H1 (cell line): Measurements from ENCODE around the gene SLC25A4. TPM values are rescaled to one million over a fixed set of nuclear protein-coding genes. Genes with fewer than 3 reads are reported as not detected.
A peak's percentile ranks its signal among the peaks of the same experiment; 100 is the strongest.

Experiments
- CTCF ChIA-PET: fragments of 300-600 bp; sonication (Branson Sonifier 250); formaldehyde crosslinking; loops from one replicate; lab custom pipeline; 2021; ENCODE audit not compliant: partially characterized antibody; lab: Charles Lee
- POLR2A ChIA-PET: fragments of 300-600 bp; sonication (Branson Sonifier 250); formaldehyde crosslinking; loops from one replicate; lab custom pipeline; 2021; ENCODE audit warnings: inconsistent platforms; ENCODE audit not compliant: partially characterized antibody; lab: Charles Lee
- DNase-seq, 2 experiments: peaks; one replicate each; pipeline versions ENCODE4 v3.0.0 to v3.0.0-alpha.2; 2010 to 2022; ENCODE audit warnings: low spot score in 2 of 2, low read depth in 1 of 2, mixed read lengths in 1 of 2
- FAIRE-seq: peaks from 2 replicates; lab custom pipeline; 2011; peaks lifted over from hg19 to GRCh38; lab: Jason Lieb, UNC
- H2AFZ ChIP-seq: 2 replicates; pipeline ENCODE4 v1.8.1; 2012; ENCODE audit warnings: low read length, inconsistent platforms
- H2AK5ac ChIP-seq: 2 replicates; pipeline ENCODE4 v1.6.1; 2013; ENCODE audit warnings: low read depth, low read length
- H2BK120ac ChIP-seq: replicated peaks from 2 replicates; pipeline ENCODE3; 2013; ENCODE audit warnings: low read depth, low read length, inconsistent platforms
- H2BK12ac ChIP-seq: 2 replicates; pipeline ENCODE4 v1.6.1; 2013; ENCODE audit warnings: low read depth, low read length
- H2BK15ac ChIP-seq: 2 replicates; pipeline ENCODE4 v1.6.1; 2013; ENCODE audit warnings: low read length
- H2BK20ac ChIP-seq: 2 replicates; pipeline ENCODE4 v1.6.1; 2013; ENCODE audit warnings: low read length
- H2BK5ac ChIP-seq: 2 replicates; pipeline ENCODE4 v1.6.1; 2013; ENCODE audit warnings: low read depth, low read length
- H3K14ac ChIP-seq: 2 replicates; pipeline ENCODE4 v1.6.1; 2013; ENCODE audit warnings: inconsistent platforms; ENCODE audit not compliant: insufficient read length
- H3K18ac ChIP-seq: 2 replicates; pipeline ENCODE4 v1.6.1; 2013; ENCODE audit warnings: low read length; ENCODE audit errors: extremely low read depth
- H3K23ac ChIP-seq: 2 replicates; pipeline ENCODE4 v1.6.1; 2013; ENCODE audit warnings: inconsistent platforms; ENCODE audit not compliant: insufficient read length
- H3K23me2 ChIP-seq: 2 replicates; pipeline ENCODE4 v1.6.1; 2013; ENCODE audit warnings: low read depth, low read length
- H3K27ac ChIP-seq: 2 replicates; pipeline ENCODE4 v1.6.1; 2011; ENCODE audit warnings: low read depth, low read length, inconsistent platforms
- H3K27me3 ChIP-seq, 4 experiments: replicated peaks in 1 of 4; 1 replicate in 1 of 4; 2 replicates in 3 of 4; pipeline versions ENCODE4 v1.6.1 to v1.8.1; 2011 to 2013; ENCODE audit warnings: low read length in 3 of 4, mild to moderate bottlenecking in 3 of 4, inconsistent platforms in 2 of 4, mixed read lengths in 2 of 4, moderate library complexity in 1 of 4; ENCODE audit not compliant: control insufficient read depth in 3 of 4, insufficient read depth in 3 of 4; ENCODE audit errors: extremely low read depth in 1 of 4
- H3K36me3 ChIP-seq, 4 experiments: 2 replicates each; pipeline versions ENCODE4 v1.6.1 to v1.8.1; 2011 to 2013; ENCODE audit warnings: mild to moderate bottlenecking in 4 of 4, low read length in 3 of 4, moderate library complexity in 2 of 4, control low read depth in 1 of 4, inconsistent platforms in 1 of 4; ENCODE audit not compliant: insufficient read depth in 4 of 4, control insufficient read depth in 2 of 4
- H3K4ac ChIP-seq: replicated peaks from 2 replicates; pipeline ENCODE3; 2013; ENCODE audit warnings: low read length, low read depth, mixed read lengths, inconsistent platforms; ENCODE audit not compliant: insufficient read length
- H3K4me1 ChIP-seq, 4 experiments: replicated peaks in 1 of 4; 1 replicate in 1 of 4; 2 replicates in 3 of 4; pipeline versions ENCODE4 v1.6.1 to v1.8.1; 2011 to 2013; ENCODE audit warnings: low read length in 3 of 4, inconsistent platforms in 2 of 4, mixed read lengths in 1 of 4; ENCODE audit not compliant: insufficient read depth in 4 of 4, control insufficient read depth in 3 of 4
- H3K4me2 ChIP-seq, 2 experiments: 2 replicates each; pipeline versions ENCODE4 v1.6.1 to v1.8.1; 2011 to 2013; ENCODE audit warnings: low read depth in 2 of 2, low read length in 2 of 2, control low read depth in 1 of 2, inconsistent platforms in 1 of 2, mild to moderate bottlenecking in 1 of 2; ENCODE audit not compliant: insufficient read depth in 1 of 2
- H3K4me3 ChIP-seq, 4 experiments: fragments of 200-600, 300-600 bp in 1 of 4; sonication (generic), shearing (Covaris generic), sonication (Bioruptor Twin) in 1 of 4; 2 replicates each; pipeline versions ENCODE4 v1.5.1 to v1.8.1; 2011 to 2016; ENCODE audit warnings: low read length in 4 of 4, low read depth in 3 of 4, control low read depth in 2 of 4, inconsistent platforms in 2 of 4, mild to moderate bottlenecking in 2 of 4, mixed read lengths in 1 of 4, moderate library complexity in 1 of 4; ENCODE audit not compliant: insufficient read depth in 2 of 4; ENCODE audit errors: extremely low read depth in 1 of 4
- H3K56ac ChIP-seq: replicated peaks from 2 replicates; pipeline ENCODE3; 2013; ENCODE audit warnings: low read depth, mild to moderate bottlenecking, mixed read lengths, low read length, inconsistent platforms; ENCODE audit not compliant: insufficient read length
- H3K79me1 ChIP-seq: 2 replicates; pipeline ENCODE4 v1.6.1; 2013; ENCODE audit warnings: low read depth, low read length, control low read depth
- H3K79me2 ChIP-seq, 2 experiments: 2 replicates each; pipeline versions ENCODE4 v1.6.1 to v1.8.1; 2012 to 2013; ENCODE audit warnings: low read length in 2 of 2, mild to moderate bottlenecking in 2 of 2, inconsistent platforms in 1 of 2; ENCODE audit not compliant: insufficient read depth in 2 of 2, control insufficient read depth in 1 of 2
- H3K9ac ChIP-seq, 4 experiments: replicated peaks in 1 of 4; 1 replicate in 1 of 4; 2 replicates in 3 of 4; pipeline versions ENCODE4 v1.6.1 to v1.8.1; 2011 to 2013; ENCODE audit warnings: low read depth in 3 of 4, low read length in 3 of 4, control low read depth in 2 of 4, mild to moderate bottlenecking in 2 of 4, moderate library complexity in 2 of 4, inconsistent platforms in 1 of 4; ENCODE audit errors: extremely low read depth in 1 of 4
- H3K9me3 ChIP-seq, 2 experiments: 2 replicates each; pipeline versions ENCODE4 v1.6.1 to v1.8.1; 2012 to 2013; ENCODE audit warnings: mild to moderate bottlenecking in 2 of 2, moderate library complexity in 2 of 2, control low read depth in 1 of 2, inconsistent platforms in 1 of 2, low read depth in 1 of 2, low read length in 1 of 2, mixed read lengths in 1 of 2; ENCODE audit not compliant: insufficient read depth in 2 of 2
- H4K20me1 ChIP-seq, 2 experiments: replicated peaks in 1 of 2; 2 replicates each; pipeline versions ENCODE3 to v1.8.1; 2011 to 2013; ENCODE audit warnings: inconsistent platforms in 2 of 2, low read length in 2 of 2, mild to moderate bottlenecking in 1 of 2; ENCODE audit not compliant: insufficient read depth in 2 of 2, control insufficient read depth in 1 of 2
- H4K5ac ChIP-seq: 2 replicates; pipeline ENCODE4 v1.6.1; 2013; ENCODE audit warnings: low read length, low read depth, mixed read lengths, inconsistent platforms; ENCODE audit not compliant: insufficient read length
- H4K8ac ChIP-seq: 2 replicates; pipeline ENCODE4 v1.8.0; 2013; ENCODE audit warnings: mild to moderate bottlenecking, moderate library complexity, low read length, inconsistent platforms; ENCODE audit not compliant: insufficient read depth; ENCODE audit errors: extremely low read depth
- H4K91ac ChIP-seq: replicated peaks from 2 replicates; pipeline ENCODE3; 2013; ENCODE audit warnings: low read length, mixed read lengths, inconsistent platforms; ENCODE audit not compliant: insufficient read length
- BRCA1 ChIP-seq: IDR thresholded peaks from 2 replicates; pipeline ENCODE4 v1.6.1; 2012; ENCODE audit warnings: low read depth, low read length, improper control_type of control experiment
- CBX5 ChIP-seq: fragments of 300-800, 300-1000 bp; sonication (generic); IDR thresholded peaks from 2 replicates; pipeline ENCODE4 v1.7.1; 2016; ENCODE audit warnings: antibody characterized with exemption, low read length, low read depth
- CHD1 ChIP-seq: IDR thresholded peaks from 2 replicates; pipeline ENCODE4 v1.6.1; 2012; ENCODE audit warnings: low read depth, low read length, improper control_type of control experiment
- EP300 ChIP-seq, 2 experiments: IDR thresholded peaks; 1 replicate in 1 of 2; 2 replicates in 1 of 2; pipeline ENCODE4 v1.6.1; 2011 to 2012; ENCODE audit warnings: low read depth in 2 of 2, low read length in 2 of 2, mild to moderate bottlenecking in 2 of 2, borderline replicate concordance in 1 of 2, inconsistent platforms in 1 of 2, moderate library complexity in 1 of 2
- JUND ChIP-seq: IDR thresholded peaks from 2 replicates; pipeline ENCODE4 v1.6.1; 2011; ENCODE audit warnings: mild to moderate bottlenecking, improper control_type of control experiment, low read length
- RAD21 ChIP-seq, 2 experiments: IDR thresholded peaks in 1 of 2; conservative IDR thresholded peaks in 1 of 2; 2 replicates each; pipeline ENCODE4 v1.6.1; 2011; ENCODE audit warnings: low read depth in 2 of 2, low read length in 2 of 2, improper control_type of control experiment in 1 of 2, inconsistent platforms in 1 of 2, mild to moderate bottlenecking in 1 of 2, moderate library complexity in 1 of 2
- RBBP5 ChIP-seq: IDR thresholded peaks from 2 replicates; pipeline ENCODE4 v1.7.1; 2012; ENCODE audit warnings: low read depth, mild to moderate bottlenecking, inconsistent platforms, low read length, moderate library complexity, borderline replicate concordance
- RXRA ChIP-seq: IDR thresholded peaks from 2 replicates; pipeline ENCODE4 v1.6.1; 2011; ENCODE audit warnings: low read depth, mild to moderate bottlenecking, low read length, moderate library complexity; ENCODE audit not compliant: insufficient read depth
- SP4 ChIP-seq: IDR thresholded peaks from 2 replicates; pipeline ENCODE4 v1.6.1; 2012; ENCODE audit warnings: low read length, inconsistent platforms
- TAF1 ChIP-seq: IDR thresholded peaks from 2 replicates; pipeline ENCODE4 v1.6.1; 2011; ENCODE audit warnings: mild to moderate bottlenecking, low read depth, low read length
- whole genome bisulfite sequencing, 2 experiments: shearing (Covaris generic) in 1 of 2; methylation state at CpG; one replicate each; pipeline versions ENCODE4 v1.1.6 to v1.1.7; 2013 to 2015; ENCODE audit warnings: low lambda C conversion rate in 2 of 2, mixed read lengths in 2 of 2, inconsistent platforms in 1 of 2, low coverage in 1 of 2, missing lambda C conversion rate in 1 of 2; ENCODE audit not compliant: insufficient replicate concordance in 2 of 2, insufficient coverage in 1 of 2, insufficient read length in 1 of 2; ENCODE audit errors: extremely low coverage in 1 of 2, missing lambda C conversion rate in 1 of 2; 5-methylcytosine and 5-hydroxymethylcytosine counted together
- polyA plus RNA-seq, 7 experiments: library from polyadenylated mRNA; depleted of rRNA in 3 of 7; stranded (reverse) in 5 of 7; unstranded in 2 of 7; fragments of >200 nt in 5 of 7; fragments of 200-250 nt in 2 of 7; gene quantifications; 1 replicate in 5 of 7; 2 replicates in 1 of 7; 4 replicates in 1 of 7; pipeline versions ENCODE4 v1.2.1 to v1.2.3, GENCODE V29; 2011 to 2013; ENCODE audit warnings: missing spikeins in 2 of 7, mixed read lengths in 2 of 7
- total RNA-seq: library from RNA; stranded (reverse); fragmentation: NEBNext Ultra II Directional; extraction: Animal tissue kit (Norgen Biotek cat#: 25700); gene quantifications from 2 replicates; pipeline ENCODE4 v1.2.1, GENCODE V29; 2021
- TF ChIP-seq, protein P1 (sequence below), 3 experiments: IDR thresholded peaks; 1 replicate in 2 of 3; 2 replicates in 1 of 3; pipeline versions ENCODE4 v1.5.1 to v1.6.1; 2011; ENCODE audit warnings: low read length in 3 of 3, mild to moderate bottlenecking in 3 of 3, inconsistent platforms in 2 of 3, low read depth in 1 of 3, moderate library complexity in 1 of 3; ENCODE audit not compliant: insufficient read depth in 1 of 3; ENCODE audit errors: control extremely low read depth in 1 of 3

The SLC25A4 gene
- total and polyA plus RNA-seq, 2 of the 8 experiments (the other 6 are each of a cell fraction or from before 2014, with no cell fraction given): 41.3 to 42.0 TPM

DNA sequence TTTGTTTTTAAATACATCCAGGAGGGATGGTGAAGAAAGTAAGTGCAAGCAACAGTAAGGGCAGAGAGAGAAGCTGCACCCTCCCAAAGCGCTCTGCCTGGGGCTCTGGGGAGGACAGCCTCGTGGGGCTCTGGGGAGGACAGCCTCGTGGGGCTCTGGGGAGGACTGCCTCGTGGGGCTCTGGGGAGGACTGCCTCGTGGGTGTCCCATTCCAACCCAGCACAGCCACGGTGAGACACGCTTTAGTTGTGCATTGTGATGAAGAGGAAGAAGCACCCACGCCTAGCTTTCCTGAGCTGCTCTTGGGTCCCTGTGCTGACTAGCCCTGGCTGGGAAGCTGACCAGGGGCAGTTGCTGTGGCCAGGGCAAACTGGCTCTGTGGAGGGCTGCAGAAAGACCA lies 43.1 kb upstream of the SLC25A4 start:
- no peaks in the 10 kb centered on the region for H3K79me2 ChIP-seq
- ChIA-PET POLR2A (interaction anchor here (3.4 kb wide), 1 partner anchor 9 kb away, joined by 11 read pairs; no protein-coding TSS in a partner anchor), CTCF (interaction anchor here (0.6 to 10.0 kb wide), 11 partner anchors 13 to 873 kb away, joined by 3 to 210 read pairs (median 3); no protein-coding TSS in a partner anchor)
- no peak overlapping the region for H3K9ac ChIP-seq
- H4K91ac ChIP-seq: peak overlapping the region; percentile 82
- no peak overlapping the region for H3K4me2 ChIP-seq
- H3K79me1 ChIP-seq: no peaks in the 10 kb centered on the region
- no peaks in the 10 kb centered on the region for H4K20me1 ChIP-seq
- H3K4ac ChIP-seq: peak overlapping the region; percentile 78
- H3K4me1 ChIP-seq: peaks cover 0 to 4% (median 0%) of the 10 kb centered on the region in 4 experiments; a peak in 1 of 7 replicates
- no peak overlapping the region for H2AK5ac ChIP-seq
- H4K8ac ChIP-seq: peak overlapping the region; percentile 4; the same call in 1 of the 2 replicates
- FAIRE-seq: no peak
- H3K36me3 ChIP-seq: no peaks in the 10 kb centered on the region
- no peak overlapping the region for H3K56ac ChIP-seq
- H2BK20ac ChIP-seq: peak overlapping the region; percentile 90; the same call in 1 of the 2 replicates
- H3K18ac ChIP-seq: peak overlapping the region; percentile 60; the same call in 1 of the 2 replicates
- no peaks in the 10 kb centered on the region for H3K23me2 ChIP-seq
- H3K27ac ChIP-seq: no peak overlapping the region
- H2BK120ac ChIP-seq: no peak overlapping the region
- H2BK5ac ChIP-seq: peak overlapping the region; percentile 39; the same call in 1 of the 2 replicates
- no peak overlapping the region for H3K14ac ChIP-seq
- H3K4me3 ChIP-seq: no peak overlapping the region
- H2AFZ ChIP-seq: 0 out of 2 replicates have a peak overlapping the region, but pooled peaks have one; percentile 82
- no peak for DNase-seq
- no peaks in the 10 kb centered on the region for H3K9me3 ChIP-seq
- 87% methylated on average over 8 of the region's 8 CpGs; no CpG with 5 or more reads in 1 of the 2 experiments for whole genome bisulfite sequencing, 2 experiments
- no peak overlapping the region for H2BK15ac ChIP-seq
- H2BK12ac ChIP-seq: no peak overlapping the region
- H4K5ac ChIP-seq: peak overlapping the region; percentile 58
- no peak overlapping the region for H3K23ac ChIP-seq
- no peaks in the 10 kb centered on the region for H3K27me3 ChIP-seq
- no peak for TF ChIP-seq CBX5
- no peak for TF ChIP-seq SP4
- no peak for TF ChIP-seq CHD1
- no peak for TF ChIP-seq EP300 (IDR thresholded peaks at IDR 0.05; ENCODE audit: borderline replicate concordance in 1 of 2, low read depth in 2 of 2, low read length in 2 of 2)
- TF ChIP-seq RXRA: no peak
- TF ChIP-seq RBBP5: no peak
- TF ChIP-seq, protein P1, sequence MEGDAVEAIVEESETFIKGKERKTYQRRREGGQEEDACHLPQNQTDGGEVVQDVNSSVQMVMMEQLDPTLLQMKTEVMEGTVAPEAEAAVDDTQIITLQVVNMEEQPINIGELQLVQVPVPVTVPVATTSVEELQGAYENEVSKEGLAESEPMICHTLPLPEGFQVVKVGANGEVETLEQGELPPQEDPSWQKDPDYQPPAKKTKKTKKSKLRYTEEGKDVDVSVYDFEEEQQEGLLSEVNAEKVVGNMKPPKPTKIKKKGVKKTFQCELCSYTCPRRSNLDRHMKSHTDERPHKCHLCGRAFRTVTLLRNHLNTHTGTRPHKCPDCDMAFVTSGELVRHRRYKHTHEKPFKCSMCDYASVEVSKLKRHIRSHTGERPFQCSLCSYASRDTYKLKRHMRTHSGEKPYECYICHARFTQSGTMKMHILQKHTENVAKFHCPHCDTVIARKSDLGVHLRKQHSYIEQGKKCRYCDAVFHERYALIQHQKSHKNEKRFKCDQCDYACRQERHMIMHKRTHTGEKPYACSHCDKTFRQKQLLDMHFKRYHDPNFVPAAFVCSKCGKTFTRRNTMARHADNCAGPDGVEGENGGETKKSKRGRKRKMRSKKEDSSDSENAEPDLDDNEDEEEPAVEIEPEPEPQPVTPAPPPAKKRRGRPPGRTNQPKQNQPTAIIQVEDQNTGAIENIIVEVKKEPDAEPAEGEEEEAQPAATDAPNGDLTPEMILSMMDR (IDR thresholded peaks at IDR 0.05; ENCODE audit: control extremely low read depth in 1 of 3, insufficient read depth in 1 of 3, low read depth in 1 of 3, low read length in 3 of 3): no peak
- no peak for TF ChIP-seq RAD21 (IDR thresholded peaks at IDR 0.05 in 1 of 2, conservative IDR thresholded peaks at IDR 0.05 in 1 of 2; ENCODE audit: low read depth in 2 of 2, low read length in 2 of 2)
- TF ChIP-seq JUND: no peak
- no peak for TF ChIP-seq TAF1
- TF ChIP-seq BRCA1: no peak
